AML-193 (cell line): ENCODE results near the gene PSMD2.

Experiments
- DNase-seq, 2 experiments: peaks; one replicate each; lab custom pipeline; 2025; lab: John Stamatoyannopoulos, UW

PSMD2 gene

GRCh38 chr3:184316792-184317191 is 17.8 kb downstream of the PSMD2 start:
- no peak for DNase-seq

- no peak for DNase-seq
Observed at GRCh38 chr3:184317201-184317600, 18.2 kb downstream of the PSMD2 start.

- DNase-seq: peak; percentile 60 to 66
Observed at GRCh38 chr3:184320104-184320445, 21.0 kb downstream of the PSMD2 start.

- no peak for DNase-seq
Observed at GRCh38 chr3:184321666-184322065, 22.6 kb downstream of the PSMD2 start.

- no peak for DNase-seq
Observed at GRCh38 chr3:184322731-184323487, 23.9 kb downstream of the PSMD2 start.

GRCh38 chr3:184323696-184324095 is 24.7 kb downstream of the PSMD2 start:
- DNase-seq: no peak

GRCh38 chr3:184325269-184325668 is 26.2 kb downstream of the PSMD2 start:
- DNase-seq: no peak

- DNase-seq: no peak
Observed at GRCh38 chr3:184325715-184326369, 26.8 kb downstream of the PSMD2 start.

GRCh38 chr3:184327171-184327570 is 28.1 kb downstream of the PSMD2 start:
- no peak for DNase-seq

- DNase-seq: no peak
Observed at GRCh38 chr3:184328516-184328915, 29.5 kb downstream of the PSMD2 start.

- no peak for DNase-seq
Observed at GRCh38 chr3:184332370-184333090, 33.5 kb downstream of the PSMD2 start.

GRCh38 chr3:184333190-184333589 is 34.1 kb downstream of the PSMD2 start:
- DNase-seq: no peak

GRCh38 chr3:184333700-184334099 is 34.7 kb downstream of the PSMD2 start:
- DNase-seq: no peak

- DNase-seq: no peak
Observed at GRCh38 chr3:184334470-184335158, 35.6 kb downstream of the PSMD2 start.

GRCh38 chr3:184335291-184335660 is 36.2 kb downstream of the PSMD2 start:
- no peak for DNase-seq

- DNase-seq: no peak
Observed at GRCh38 chr3:184335661-184336546, 36.9 kb downstream of the PSMD2 start.

- no peak for DNase-seq
Observed at GRCh38 chr3:184336547-184337398, 37.7 kb downstream of the PSMD2 start.

- no peak for DNase-seq
Observed at GRCh38 chr3:184337399-184337714, 38.3 kb downstream of the PSMD2 start, which contains the start of gene FAM131A. Gene FAM131A, plus strand, starts transcription at chr3:184337600. Its CDS starts 31 bp downstream, at chr3:184337631.

- DNase-seq: no peak
Observed at GRCh38 chr3:184337981-184338380, 38.9 kb downstream of the PSMD2 start.

- DNase-seq: no peak
Observed at GRCh38 chr3:184338511-184338945, 39.5 kb downstream of the PSMD2 start.

- DNase-seq: no peak
Observed at GRCh38 chr3:184339001-184339400, 40.0 kb downstream of the PSMD2 start.
